IPS-11a (cell line): ENCODE data around the gene ABCA7.

ENCODE experiments used
- H3K4me3 ChIP-seq: one replicate; pipeline ENCODE4 v1.5.1; 2013; ENCODE audit warnings: low read depth, low read length, control low read depth

Gene ABCA7

DNA sequence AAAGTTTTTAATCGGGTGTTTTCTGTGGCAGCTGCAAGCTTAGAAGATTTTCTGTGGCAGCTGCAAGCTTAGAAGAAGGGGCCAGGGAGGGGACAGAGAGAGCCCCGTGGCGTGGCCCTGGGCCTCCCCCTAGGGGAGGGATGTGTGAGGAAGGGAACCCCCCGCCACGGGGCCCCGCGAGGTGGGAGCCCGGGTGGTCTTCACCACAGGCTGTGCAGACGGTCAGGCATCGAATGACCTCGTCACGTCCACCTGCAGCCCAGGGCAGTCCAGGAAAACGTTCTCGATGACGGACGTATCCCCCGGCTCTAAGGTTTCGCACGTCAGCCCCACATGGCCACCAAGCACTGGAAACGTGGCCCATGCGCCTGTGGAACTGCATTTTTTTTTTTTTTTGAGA lies 46.7 kb downstream of the ABCA7 start:
- no peak overlapping the region for H3K4me3 ChIP-seq

DNA sequence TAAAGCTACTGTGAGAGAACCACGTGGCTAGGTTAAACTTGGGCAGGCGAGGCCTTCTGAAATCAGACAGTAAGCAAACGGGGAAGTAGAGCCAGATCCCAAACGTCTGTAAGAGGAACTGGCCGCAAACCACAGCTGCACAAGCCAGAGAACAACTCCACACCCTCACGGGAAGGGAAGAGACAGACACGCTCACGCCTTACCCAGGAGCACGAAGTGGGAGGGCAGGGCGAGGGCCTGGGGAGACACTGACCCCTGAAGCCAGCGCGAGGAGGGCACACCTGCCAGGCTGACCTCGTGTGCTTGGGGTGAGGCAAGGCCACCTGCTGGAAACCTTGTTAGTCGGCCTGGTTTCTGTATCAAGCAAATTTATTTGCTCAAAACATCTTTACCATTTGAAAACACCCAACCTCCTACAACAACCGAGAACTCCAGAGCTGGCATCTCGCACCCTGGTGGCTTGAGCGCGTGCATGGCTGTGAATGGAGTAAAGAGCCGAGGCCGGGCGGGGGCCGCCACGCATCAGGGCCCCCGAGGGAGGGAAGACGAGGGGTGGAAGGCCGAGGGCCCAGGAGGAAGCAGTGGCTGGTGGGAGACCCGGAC lies 48.0 kb downstream of the ABCA7 start:
- H3K4me3 ChIP-seq: no peak overlapping the region

- no peak overlapping the region for H3K4me3 ChIP-seq
Observed at GRCh38 chr19:1088416-1089010, 48.6 kb downstream of the ABCA7 start.

GRCh38 chr19:1089126-1089771 lies 49.3 kb downstream of the ABCA7 start:
- no peak overlapping the region for H3K4me3 ChIP-seq

DNA sequence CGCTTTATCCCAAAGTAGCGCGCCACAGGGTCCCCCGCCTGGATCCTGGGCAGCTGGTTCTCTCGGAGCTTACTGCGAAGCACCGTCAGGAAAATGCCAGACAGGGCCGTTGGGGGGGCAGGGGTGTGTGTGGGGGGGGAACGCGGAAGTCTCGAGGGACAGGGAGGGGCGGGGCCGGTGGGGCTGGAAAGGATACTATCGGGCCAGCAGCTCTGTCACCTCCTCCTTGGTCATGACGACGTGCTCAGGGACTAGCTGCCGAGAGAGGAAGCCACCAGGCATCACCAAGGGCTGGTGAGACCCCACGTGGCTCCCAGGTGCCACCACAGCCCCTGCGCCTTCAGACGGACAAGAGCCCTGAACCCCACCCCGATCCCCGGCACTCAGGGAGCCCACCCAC lies 50.0 kb downstream of the ABCA7 start:
- H3K4me3 ChIP-seq: no peak overlapping the region

GRCh38 chr19:1090731-1091543 lies 51.0 kb downstream of the ABCA7 start:
- H3K4me3 ChIP-seq: no peak overlapping the region

DNA sequence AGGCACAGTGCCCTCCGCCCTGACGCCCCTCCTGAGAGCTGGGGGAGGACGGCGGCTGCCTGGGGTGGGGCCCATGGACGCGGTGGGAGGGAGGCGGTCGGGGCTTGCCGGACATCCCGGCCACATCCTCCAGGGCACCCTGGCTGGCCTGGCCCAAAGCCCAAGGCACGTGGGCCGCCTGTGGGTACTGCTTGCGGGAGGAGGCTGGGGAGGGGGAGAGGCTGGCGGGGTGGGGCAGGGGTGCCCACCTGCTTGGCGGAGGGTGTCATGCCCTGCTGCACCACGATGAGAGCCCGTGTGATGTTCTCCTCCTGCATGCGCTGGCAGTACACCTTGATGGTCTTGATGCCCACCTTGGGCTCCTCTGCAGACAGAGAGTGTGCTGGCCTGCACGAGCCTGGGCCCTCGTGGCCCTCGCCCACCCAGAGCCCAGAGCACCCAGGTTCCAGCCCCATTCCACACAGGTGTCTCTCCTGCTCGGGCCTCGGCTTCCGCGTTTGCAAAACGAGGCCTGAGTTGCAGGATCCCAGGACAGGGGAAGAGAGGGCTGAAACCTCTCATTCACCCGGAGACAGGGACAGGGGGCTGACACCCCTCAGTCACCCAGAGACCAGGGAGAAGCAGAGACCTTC lies 51.8 kb downstream of the ABCA7 start:
- H3K4me3 ChIP-seq: no peak overlapping the region

DNA sequence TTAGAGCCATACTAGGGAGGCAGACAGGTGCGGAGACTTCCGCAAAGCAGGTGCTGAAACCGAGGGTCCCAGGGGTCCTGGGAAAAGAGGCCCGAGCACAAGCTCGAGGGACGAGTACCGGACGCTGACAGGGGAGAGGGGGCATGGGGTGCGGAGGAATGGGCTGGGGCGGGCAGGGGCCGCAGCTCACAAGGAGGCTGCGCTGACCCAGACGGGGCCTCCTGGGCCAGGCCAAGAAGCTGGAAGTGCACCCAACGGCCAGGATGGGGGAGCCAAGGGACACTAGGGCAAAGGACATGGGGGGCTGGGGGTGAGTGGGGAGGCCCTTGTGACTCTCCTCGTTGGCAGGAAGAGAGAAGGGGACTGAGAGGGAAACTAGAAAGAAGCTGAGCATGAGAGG lies 53.4 kb downstream of the ABCA7 start:
- no peak overlapping the region for H3K4me3 ChIP-seq

DNA sequence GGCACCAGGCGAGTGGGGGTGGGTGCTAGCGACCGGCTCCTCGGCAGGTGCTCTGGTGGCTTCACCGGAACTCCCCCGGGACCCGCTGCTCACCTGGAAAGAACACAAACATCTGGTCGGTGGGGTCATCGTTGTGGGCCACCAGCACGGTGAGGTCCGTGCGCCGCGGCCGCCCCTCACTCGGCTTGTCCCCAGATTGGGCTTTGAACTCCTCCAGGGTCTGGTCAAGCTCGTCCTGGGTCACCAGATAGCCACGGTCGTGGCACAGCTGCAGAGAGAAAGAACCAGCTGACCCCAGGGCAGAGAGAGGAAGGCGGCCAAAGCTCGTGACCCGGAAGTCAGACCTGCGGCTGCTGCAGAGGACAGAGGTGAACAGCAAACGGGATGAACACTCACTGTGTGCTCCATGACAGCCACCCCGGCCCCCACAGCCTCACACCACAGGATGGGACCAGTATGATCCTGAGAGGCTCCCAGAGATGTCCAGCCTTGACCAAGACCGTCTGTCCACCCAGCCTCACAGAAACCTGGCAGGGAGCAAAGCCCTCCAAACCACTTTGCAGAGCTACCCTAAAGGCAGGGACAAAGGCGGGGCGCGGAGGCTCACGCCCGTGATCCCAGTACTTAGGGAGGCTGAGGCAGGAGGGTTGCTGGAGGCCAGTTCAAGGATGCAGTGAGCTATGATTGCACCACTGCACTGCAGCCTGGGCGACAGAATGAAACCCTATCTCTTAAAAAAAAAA lies 54.1 kb downstream of the ABCA7 start:
- H3K4me3 ChIP-seq: peak overlapping the region; percentile 87

DNA sequence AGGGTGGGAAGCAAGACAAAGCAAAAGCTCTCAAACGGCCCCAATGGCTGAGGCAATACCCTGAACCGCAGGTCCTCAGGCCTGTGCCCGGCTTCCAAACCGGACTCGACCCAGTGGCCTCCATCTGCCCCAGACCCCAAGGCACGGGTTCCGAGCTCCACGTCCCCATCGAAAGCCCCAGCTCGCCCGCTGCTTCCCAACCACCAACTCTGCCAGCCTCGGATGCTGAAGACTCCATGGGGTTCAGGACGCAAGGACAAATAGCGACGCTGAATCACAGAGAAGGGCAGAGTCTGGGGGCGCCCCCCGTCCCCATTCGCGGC lies 54.7 kb downstream of the ABCA7 start:
- peak overlapping the region; percentile 87 for H3K4me3 ChIP-seq

- peak within 1 kb of the TSS; percentile 87 for H3K4me3 ChIP-seq
Observed at GRCh38 chr19:1094978-1095701, 55.2 kb downstream of the ABCA7 start, which contains the start of gene POLR2E. TSS of gene POLR2E (minus strand) at chr19:1095375. CDS start at chr19:1095315, 60 bp downstream.

GRCh38 chr19:1097810-1098176 lies 57.9 kb downstream of the ABCA7 start:
- H3K4me3 ChIP-seq: no peak overlapping the region

DNA sequence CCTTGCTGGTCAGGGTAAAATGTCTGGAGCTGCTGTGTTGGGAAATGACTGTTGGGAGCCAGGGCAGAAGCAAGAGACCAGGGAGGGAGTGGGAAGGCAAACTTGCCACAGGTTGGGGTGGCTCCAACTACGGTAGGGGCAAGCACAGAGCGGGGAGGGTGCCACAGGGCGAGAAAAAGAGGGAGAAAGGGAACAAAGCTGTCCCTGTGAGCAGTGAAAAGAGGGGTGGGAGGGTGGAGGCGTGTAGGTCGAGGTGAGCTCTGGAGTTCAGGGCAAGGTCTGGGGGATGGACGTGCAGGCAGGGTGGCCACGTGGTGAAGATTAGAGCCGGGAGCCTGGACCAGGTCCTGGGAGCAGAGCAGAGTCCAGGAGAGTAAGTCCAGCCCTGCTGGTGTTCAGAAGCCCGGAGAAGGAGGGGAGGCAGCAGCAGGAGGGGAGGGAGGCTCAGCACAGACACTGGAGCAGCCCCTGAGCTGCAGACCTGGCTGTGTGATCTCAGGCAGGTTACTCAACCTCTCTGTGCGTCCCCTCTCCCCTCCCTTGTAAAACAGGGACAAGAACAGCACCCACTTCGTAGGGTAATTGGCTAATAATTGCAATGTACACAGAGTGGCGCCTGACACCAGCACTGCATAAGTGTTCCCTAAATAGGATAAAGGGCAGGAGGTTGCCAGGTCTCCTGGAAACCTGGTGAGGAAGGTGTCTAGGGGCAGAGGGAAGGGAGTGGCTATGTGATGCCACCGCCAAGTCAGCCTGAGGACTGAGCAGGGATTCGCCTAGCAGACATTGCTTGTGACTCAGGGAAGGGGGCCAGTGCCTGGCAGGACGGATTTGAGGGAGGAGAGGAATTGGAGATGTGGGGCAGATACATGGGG lies 58.5 kb downstream of the ABCA7 start:
- H3K4me3 ChIP-seq: no peak overlapping the region

DNA sequence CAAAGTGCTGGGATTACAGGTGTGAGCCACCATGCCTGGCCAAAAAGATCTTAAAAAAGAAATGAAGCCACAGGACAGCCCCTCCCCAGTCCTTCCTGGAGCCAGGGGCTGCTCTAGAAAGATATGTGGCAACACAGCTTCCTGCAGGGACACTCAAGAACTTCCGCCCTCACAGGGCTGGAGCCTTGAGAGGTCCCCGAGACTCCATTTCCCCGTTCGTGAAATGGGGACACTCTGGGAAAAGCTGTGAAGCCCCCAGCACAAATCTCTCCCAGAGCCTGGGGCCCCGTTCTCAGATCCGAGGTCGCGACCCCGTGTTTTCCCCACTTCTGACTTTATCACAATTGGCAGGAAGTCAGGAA lies 61.4 kb downstream of the ABCA7 start:
- H3K4me3 ChIP-seq: no peak overlapping the region

DNA sequence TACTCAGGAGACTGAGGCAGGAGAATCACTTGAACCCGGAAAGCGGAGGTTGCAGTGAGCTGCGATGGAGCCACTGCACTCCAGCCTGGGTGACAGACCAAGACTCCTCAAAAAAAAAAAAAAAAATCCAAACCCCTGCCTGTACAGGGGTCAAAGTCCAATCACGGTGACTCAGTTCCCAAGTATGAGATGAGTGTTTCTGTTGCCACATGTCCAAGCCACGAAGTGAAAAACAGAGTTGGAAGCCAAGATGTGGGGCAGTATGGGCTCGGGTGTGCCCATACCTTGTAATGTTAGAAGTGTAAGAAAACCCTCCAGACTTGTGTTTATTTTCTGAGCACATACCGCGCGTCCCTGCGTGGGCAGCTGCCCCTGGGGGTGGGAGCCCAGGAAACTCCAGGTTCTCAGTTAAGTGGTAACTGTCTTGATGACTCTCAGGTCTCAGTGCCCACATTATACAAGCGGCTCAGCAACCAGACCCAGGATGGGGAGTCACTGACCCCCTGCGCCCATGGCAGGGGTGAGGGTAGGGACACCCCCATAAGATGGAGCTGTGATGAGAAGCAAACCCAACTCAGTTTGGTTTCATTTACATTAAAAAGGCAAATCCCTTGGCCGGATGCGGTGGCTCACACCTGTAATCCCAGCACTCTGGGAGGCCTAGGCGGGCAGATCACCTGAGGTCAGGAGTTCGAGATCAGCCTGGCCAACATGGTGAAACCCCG lies 62.7 kb downstream of the ABCA7 start:
- H3K4me3 ChIP-seq: no peak overlapping the region

DNA sequence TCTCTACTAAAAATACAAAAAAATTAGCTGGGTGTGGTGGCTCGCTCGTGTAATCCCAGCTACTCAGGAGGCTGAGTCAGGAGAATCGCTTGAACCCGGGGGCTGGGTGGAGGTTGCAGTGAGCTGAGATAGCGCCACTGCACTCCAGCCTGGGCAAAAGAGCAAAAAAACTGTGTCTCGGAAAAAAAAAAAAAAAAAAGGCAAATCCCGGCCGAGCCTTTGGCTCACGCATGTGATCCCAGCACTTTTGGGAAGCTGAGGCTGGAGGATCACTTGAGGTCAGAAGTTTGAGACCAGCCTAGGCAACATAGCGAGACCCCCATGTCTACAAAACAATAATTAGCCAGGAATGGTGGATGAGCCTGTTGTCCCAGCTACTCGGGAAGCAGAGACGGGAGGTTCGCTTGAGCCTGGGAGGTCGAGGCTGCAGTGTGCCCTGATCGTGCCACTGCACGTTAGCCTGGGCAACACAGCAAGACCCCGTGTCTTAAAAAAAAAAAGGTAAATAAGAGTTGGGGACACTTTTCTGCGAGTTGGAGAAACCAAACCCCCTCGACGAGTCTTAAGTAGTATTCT lies 63.3 kb downstream of the ABCA7 start:
- H3K4me3 ChIP-seq: no peak overlapping the region

- peak within 1 kb of the TSS; percentile 72 for H3K4me3 ChIP-seq
Observed at GRCh38 chr19:1103708-1104310, 63.9 kb downstream of the ABCA7 start, which contains the start of gene GPX4. TSS of gene GPX4 (plus strand) at chr19:1103994. CDS start at chr19:1104044, 50 bp downstream.
